Skeletal muscle tissue (tissue), 4 donors: ENCODE measurements around the gene KIAA0319L. TPM values are rescaled to one million over a fixed set of nuclear protein-coding genes. Genes with fewer than 3 reads are reported as not detected.

Experiments used
- H3K27ac ChIP-seq: one replicate; pipeline ENCODE4 v1.7.0; 2013; ENCODE audit warnings: mild to moderate bottlenecking, low read depth, low read length, inconsistent platforms
- H3K27me3 ChIP-seq, 3 donors: one replicate each; pipeline ENCODE4 v1.7.0; 2013; ENCODE audit warnings: low read length in 3 of 3; ENCODE audit not compliant: control insufficient read depth in 3 of 3, insufficient read depth in 3 of 3
- H3K36me3 ChIP-seq, 3 donors: one replicate each; pipeline ENCODE4 v1.7.0; 2013; ENCODE audit warnings: low read length in 3 of 3; ENCODE audit not compliant: control insufficient read depth in 3 of 3, insufficient read depth in 3 of 3
- H3K4me1 ChIP-seq, 3 donors: one replicate each; pipeline ENCODE4 v1.7.0; 2013; ENCODE audit warnings: low read length in 3 of 3, mild to moderate bottlenecking in 3 of 3; ENCODE audit not compliant: control insufficient read depth in 3 of 3, insufficient read depth in 3 of 3
- H3K4me3 ChIP-seq, 3 donors: one replicate each; pipeline ENCODE4 v1.7.0; 2013; ENCODE audit warnings: low read length in 3 of 3
- H3K9ac ChIP-seq, 3 donors: one replicate each; pipeline ENCODE4 v1.7.0; 2013; ENCODE audit warnings: low read length in 3 of 3, mild to moderate bottlenecking in 3 of 3, moderate library complexity in 2 of 3, low read depth in 1 of 3
- H3K9me3 ChIP-seq, 3 donors: one replicate each; pipeline ENCODE4 v1.7.0; 2013; ENCODE audit warnings: low read length in 3 of 3; ENCODE audit not compliant: control insufficient read depth in 3 of 3
- total RNA-seq: library from RNA; depleted of rRNA; stranded (reverse); fragments of >200 nt; gene quantifications from one replicate; pipeline ENCODE4 v1.2.3, GENCODE V29; 2014
- donor health status: Osteomylitis.

The KIAA0319L gene
- total RNA-seq, 1 donor from 2014 or later = 18.3 TPM

GRCh38 chr1:35530168-35530567 lies 27.0 kb downstream of the KIAA0319L start:
- Histone ChIP-seq H3K4me1 (peaks cover 10 to 18% (median 12%) of the 10 kb centered on the region in 3 donors), H3K9ac (no peak overlapping the region), H3K27ac (no peak overlapping the region), H3K4me3 (no peak overlapping the region), H3K36me3 (peaks cover 2 to 8% (median 7%) of the 10 kb centered on the region in 3 donors), H3K27me3 (no peaks in the 10 kb centered on the region), H3K9me3 (no peaks in the 10 kb centered on the region)

GRCh38 chr1:35524106-35524505 lies 33.1 kb downstream of the KIAA0319L start:
- Histone ChIP-seq H3K4me3 (no peak overlapping the region), H3K27ac (no peak overlapping the region), H3K36me3 (no peaks in the 10 kb centered on the region), H3K4me1 (no peaks in the 10 kb centered on the region), H3K9me3 (no peaks in the 10 kb centered on the region), H3K9ac (no peak overlapping the region), H3K27me3 (no peaks in the 10 kb centered on the region)

GRCh38 chr1:35519432-35519831 lies 37.8 kb downstream of the KIAA0319L start:
- H3K27ac ChIP-seq = no peak overlapping the region
- H3K9ac ChIP-seq = no peak overlapping the region
- no peaks in the 10 kb centered on the region for H3K4me1 ChIP-seq
- no peaks in the 10 kb centered on the region for H3K27me3 ChIP-seq
- H3K9me3 ChIP-seq = peaks cover 0 to 4% (median 2%) of the 10 kb centered on the region in 3 donors
- H3K36me3 ChIP-seq = no peaks in the 10 kb centered on the region
- H3K4me3 ChIP-seq = no peak overlapping the region

GRCh38 chr1:35518183-35518582 lies 39.0 kb downstream of the KIAA0319L start:
- Histone ChIP-seq H3K4me3 (no peak overlapping the region), H3K36me3 (no peaks in the 10 kb centered on the region), H3K27ac (no peak overlapping the region), H3K4me1 (no peaks in the 10 kb centered on the region), H3K9ac (no peak overlapping the region), H3K9me3 (peaks cover 0 to 4% (median 2%) of the 10 kb centered on the region in 3 donors), H3K27me3 (no peaks in the 10 kb centered on the region)

GRCh38 chr1:35511305-35511704 lies 45.9 kb downstream of the KIAA0319L start:
- H3K27me3 ChIP-seq = no peaks in the 10 kb centered on the region
- no peak overlapping the region for H3K9ac ChIP-seq
- H3K27ac ChIP-seq = no peak overlapping the region
- peaks cover 11 to 16% (median 15%) of the 10 kb centered on the region in 3 donors for H3K4me1 ChIP-seq
- H3K36me3 ChIP-seq = peaks cover 2 to 5% (median 4%) of the 10 kb centered on the region in 3 donors
- H3K4me3 ChIP-seq = no peak overlapping the region
- no peaks in the 10 kb centered on the region for H3K9me3 ChIP-seq

- H3K4me1 ChIP-seq = peaks cover 18 to 22% (median 20%) of the 10 kb centered on the region in 3 donors
- no peak overlapping the region for H3K4me3 ChIP-seq
- H3K27me3 ChIP-seq = no peaks in the 10 kb centered on the region
- H3K27ac ChIP-seq = no peak overlapping the region
- H3K9me3 ChIP-seq = no peaks in the 10 kb centered on the region
- no peak overlapping the region for H3K9ac ChIP-seq
- peaks cover 2 to 8% (median 5%) of the 10 kb centered on the region in 3 donors for H3K36me3 ChIP-seq
Measured at GRCh38 chr1:35509558-35509957, 47.6 kb downstream of the KIAA0319L start.

GRCh38 chr1:35507947-35508346 lies 49.3 kb downstream of the KIAA0319L start:
- Histone ChIP-seq H3K4me1 (peaks cover 18 to 22% (median 20%) of the 10 kb centered on the region in 3 donors), H3K9me3 (no peaks in the 10 kb centered on the region), H3K27ac (no peak overlapping the region), H3K27me3 (no peaks in the 10 kb centered on the region), H3K9ac (no peak overlapping the region), H3K36me3 (peaks cover 2 to 8% (median 5%) of the 10 kb centered on the region in 3 donors), H3K4me3 (no peak overlapping the region)

- Histone ChIP-seq H3K36me3 (peaks cover 2 to 8% (median 5%) of the 10 kb centered on the region in 3 donors), H3K9ac (no peak overlapping the region), H3K27me3 (no peaks in the 10 kb centered on the region), H3K4me1 (peaks cover 18 to 22% (median 20%) of the 10 kb centered on the region in 3 donors), H3K27ac (peak overlapping the region; percentile 46), H3K9me3 (no peaks in the 10 kb centered on the region), H3K4me3 (no peak overlapping the region)
Measured at GRCh38 chr1:35506960-35507912, 50.0 kb downstream of the KIAA0319L start.

- Histone ChIP-seq H3K4me3 (no peak overlapping the region), H3K27me3 (no peaks in the 10 kb centered on the region), H3K36me3 (peaks cover 2 to 8% (median 5%) of the 10 kb centered on the region in 3 donors), H3K9ac (no peak overlapping the region), H3K27ac (peak overlapping the region; percentile 46), H3K9me3 (no peaks in the 10 kb centered on the region), H3K4me1 (peaks cover 18 to 22% (median 20%) of the 10 kb centered on the region in 3 donors)
Measured at GRCh38 chr1:35505911-35506798, 51.0 kb downstream of the KIAA0319L start.
